Suprapubic skin (tissue), 4 donors: ENCODE measurements around the gene CALD1. TPM values are rescaled to one million over a fixed set of nuclear protein-coding genes. Genes with fewer than 3 reads are reported as not detected.

ENCODE experiments used
- DNase-seq, 2 donors: peaks; one replicate each; pipeline ENCODE4 v3.0.0-alpha.2; 2019; ENCODE audit warnings: low spot score in 2 of 2
- H3K27ac ChIP-seq: fragments of 200-600 bp; sonication (generic); one replicate; pipeline ENCODE4 v1.5.1; 2019
- H3K27me3 ChIP-seq: fragments of 200-600 bp; sonication (generic); one replicate; pipeline ENCODE4 v1.5.1; 2019
- H3K36me3 ChIP-seq: fragments of 200-600 bp; sonication (generic); one replicate; pipeline ENCODE4 v1.5.1; 2019
- H3K4me1 ChIP-seq: fragments of 200-600 bp; sonication (generic); one replicate; pipeline ENCODE4 v1.5.1; 2019
- H3K4me3 ChIP-seq: fragments of 200-600 bp; sonication (generic); one replicate; pipeline ENCODE4 v1.5.1; 2019; ENCODE audit warnings: mild to moderate bottlenecking
- H3K9me3 ChIP-seq: fragments of 200-600 bp; sonication (generic); one replicate; pipeline ENCODE4 v1.5.1; 2019
- EP300 ChIP-seq: sonication (generic); formaldehyde crosslinking; IDR thresholded peaks from one replicate; pipeline ENCODE4 v1.6.1; 2017; ENCODE audit warnings: antibody characterized with exemption
- POLR2A ChIP-seq, 2 donors: fragments of 450-650 bp; IDR thresholded peaks; one replicate each; pipeline ENCODE4 v1.6.1; 2017; ENCODE audit warnings: antibody characterized with exemption in 2 of 2, mild to moderate bottlenecking in 2 of 2, moderate library complexity in 2 of 2
- POLR2AphosphoS5 ChIP-seq, 3 donors: sonication (generic); formaldehyde crosslinking; IDR thresholded peaks; one replicate each; pipeline ENCODE4 v1.6.1; 2017; ENCODE audit warnings: antibody characterized with exemption in 3 of 3
- WGBS: methylation state at CpG from one replicate; pipeline ENCODE4 v1.1.5; 2018; 5-methylcytosine and 5-hydroxymethylcytosine counted together
- total RNA-seq, 4 donors: library from RNA; depleted of rRNA; stranded (reverse); fragments of >200 nt; gene quantifications; one replicate each; pipeline ENCODE4 v1.1.0, GENCODE V29; 2016
- TF ChIP-seq, protein P1 (sequence below), 2 donors: fragments of 200-600 bp in 1 of 2; fragments of 450-650 bp in 1 of 2; sonication (generic) in 1 of 2; IDR thresholded peaks; one replicate each; pipeline ENCODE4 v1.5.1; 2016 to 2019; ENCODE audit warnings: antibody characterized with exemption in 2 of 2, mild to moderate bottlenecking in 1 of 2, moderate library complexity in 1 of 2

Gene CALD1
- total RNA-seq, 4 donors from 2014 or later = 53.6 to 116 (median 83.2) TPM

DNA sequence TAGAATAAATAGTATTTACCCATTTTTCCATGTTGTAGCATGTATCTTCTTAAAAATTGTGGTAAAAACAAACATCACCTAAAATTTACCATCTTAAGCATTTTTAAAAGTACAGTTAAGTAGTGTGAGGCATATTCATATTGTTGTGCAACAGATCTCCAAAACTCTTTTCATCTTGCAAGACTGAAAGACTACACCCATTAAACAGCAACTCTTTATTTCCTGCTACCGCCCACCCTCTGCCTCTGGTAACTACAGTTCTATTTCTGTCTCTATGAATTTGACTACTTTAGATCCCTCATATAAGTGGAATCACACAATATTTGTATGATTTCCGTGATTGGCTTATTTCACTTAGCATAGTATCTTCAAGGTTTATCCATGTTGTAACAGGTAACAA lies 166.8 kb downstream of the CALD1 start:
- Histone ChIP-seq H3K9me3 (no peaks in the 10 kb centered on the region), H3K27me3 (no peaks in the 10 kb centered on the region), H3K4me1 (peaks cover 7% of the 10 kb centered on the region), H3K36me3 (peaks cover 32% of the 10 kb centered on the region), H3K27ac (no peak overlapping the region), H3K4me3 (no peak overlapping the region)
- 70% methylated on average over 2 of the region's 2 CpGs for WGBS
- DNase-seq = no peak
- TF ChIP-seq EP300 (no peak), POLR2A (IDR thresholded peaks at IDR 0.05) (no peak), POLR2AphosphoS5 (IDR thresholded peaks at IDR 0.05) (no peak)
- TF ChIP-seq, protein P1, sequence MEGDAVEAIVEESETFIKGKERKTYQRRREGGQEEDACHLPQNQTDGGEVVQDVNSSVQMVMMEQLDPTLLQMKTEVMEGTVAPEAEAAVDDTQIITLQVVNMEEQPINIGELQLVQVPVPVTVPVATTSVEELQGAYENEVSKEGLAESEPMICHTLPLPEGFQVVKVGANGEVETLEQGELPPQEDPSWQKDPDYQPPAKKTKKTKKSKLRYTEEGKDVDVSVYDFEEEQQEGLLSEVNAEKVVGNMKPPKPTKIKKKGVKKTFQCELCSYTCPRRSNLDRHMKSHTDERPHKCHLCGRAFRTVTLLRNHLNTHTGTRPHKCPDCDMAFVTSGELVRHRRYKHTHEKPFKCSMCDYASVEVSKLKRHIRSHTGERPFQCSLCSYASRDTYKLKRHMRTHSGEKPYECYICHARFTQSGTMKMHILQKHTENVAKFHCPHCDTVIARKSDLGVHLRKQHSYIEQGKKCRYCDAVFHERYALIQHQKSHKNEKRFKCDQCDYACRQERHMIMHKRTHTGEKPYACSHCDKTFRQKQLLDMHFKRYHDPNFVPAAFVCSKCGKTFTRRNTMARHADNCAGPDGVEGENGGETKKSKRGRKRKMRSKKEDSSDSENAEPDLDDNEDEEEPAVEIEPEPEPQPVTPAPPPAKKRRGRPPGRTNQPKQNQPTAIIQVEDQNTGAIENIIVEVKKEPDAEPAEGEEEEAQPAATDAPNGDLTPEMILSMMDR (IDR thresholded peaks at IDR 0.05) = no peak

DNA sequence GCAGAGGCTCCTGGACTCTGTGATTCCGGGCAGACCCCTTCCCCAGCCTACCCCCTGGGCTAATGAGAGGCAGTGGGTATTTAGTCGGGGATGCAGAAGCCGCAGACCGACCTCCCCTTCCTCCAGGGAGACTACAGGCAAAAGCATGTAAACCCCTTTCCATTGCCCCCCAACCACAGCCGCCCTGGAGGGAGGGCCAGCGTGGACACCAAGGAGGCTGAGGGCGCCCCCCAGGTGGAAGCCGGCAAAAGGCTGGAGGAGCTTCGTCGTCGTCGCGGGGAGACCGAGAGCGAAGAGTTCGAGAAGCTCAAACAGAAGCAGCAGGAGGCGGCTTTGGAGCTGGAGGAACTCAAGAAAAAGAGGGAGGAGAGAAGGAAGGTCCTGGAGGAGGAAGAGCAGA lies 167.9 kb downstream of the CALD1 start:
- H3K9me3 ChIP-seq = no peaks in the 10 kb centered on the region
- no peak overlapping the region for H3K4me3 ChIP-seq
- H3K36me3 ChIP-seq = peaks cover 43% of the 10 kb centered on the region
- no peak overlapping the region for H3K27ac ChIP-seq
- peaks cover 7% of the 10 kb centered on the region for H3K4me1 ChIP-seq
- H3K27me3 ChIP-seq = no peaks in the 10 kb centered on the region
- DNase-seq = no peak
- WGBS = 94% methylated on average over 17 of the region's 17 CpGs
- TF ChIP-seq, protein P1 (IDR thresholded peaks at IDR 0.05) = no peak
- TF ChIP-seq POLR2AphosphoS5 (IDR thresholded peaks at IDR 0.05) = no peak

DNA sequence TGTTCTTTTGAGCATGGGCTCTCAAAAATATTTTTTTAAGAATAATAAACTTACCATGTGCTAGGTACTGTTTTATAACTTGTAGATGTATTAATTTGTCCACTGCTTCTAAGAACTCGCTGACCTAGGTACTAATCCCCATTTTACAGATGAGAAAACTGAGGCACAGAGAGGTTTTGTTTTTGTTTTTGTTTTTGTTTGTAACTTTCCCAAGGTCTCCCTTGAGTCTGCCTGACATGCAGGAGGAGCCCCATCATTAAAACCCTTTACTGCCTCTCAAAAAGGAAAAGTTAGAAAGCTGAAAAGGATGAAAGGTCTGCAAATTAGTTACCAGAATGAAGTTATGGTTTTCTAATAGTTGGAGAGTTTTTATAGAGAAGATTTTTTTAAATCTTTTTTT lies 168.4 kb downstream of the CALD1 start:
- 97% methylated on average over 1 of the region's 1 CpG for WGBS
- DNase-seq = no peak
- no peak overlapping the region for H3K27ac ChIP-seq

DNA sequence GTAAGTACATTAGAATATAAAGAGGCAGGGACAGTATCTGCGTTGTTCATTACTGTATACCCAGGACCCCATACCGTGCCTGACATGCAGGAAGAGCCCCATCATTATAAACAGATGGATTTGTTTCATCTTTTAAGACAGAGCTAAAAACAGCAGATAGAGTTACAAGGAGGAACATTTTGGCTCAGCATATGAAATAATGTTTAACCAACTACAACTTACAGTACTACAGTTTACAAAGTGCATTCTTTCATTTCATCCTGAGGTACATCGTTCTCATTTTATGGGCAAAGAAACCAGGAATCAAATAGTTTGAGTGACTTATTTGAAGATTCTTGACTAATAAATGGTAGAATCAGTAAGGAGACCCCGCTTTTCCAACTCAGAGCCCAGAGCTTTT lies 168.8 kb downstream of the CALD1 start:
- no peak for TF ChIP-seq EP300
- TF ChIP-seq POLR2AphosphoS5 (IDR thresholded peaks at IDR 0.05) = no peak
- TF ChIP-seq POLR2A (IDR thresholded peaks at IDR 0.05) = no peak
- TF ChIP-seq, protein P1 (IDR thresholded peaks at IDR 0.05) = no peak
- H3K4me3 ChIP-seq = no peak overlapping the region
- 78% methylated on average over 4 of the region's 4 CpGs for WGBS
- no peaks in the 10 kb centered on the region for H3K9me3 ChIP-seq
- DNase-seq = no peak
- H3K4me1 ChIP-seq = peaks cover 7% of the 10 kb centered on the region
- H3K27me3 ChIP-seq = no peaks in the 10 kb centered on the region
- H3K36me3 ChIP-seq = peaks cover 49% of the 10 kb centered on the region
- no peak overlapping the region for H3K27ac ChIP-seq

More for the DNA sequence above, 168.4 kb downstream of the CALD1 start:
- Histone ChIP-seq H3K27me3 (no peaks in the 10 kb centered on the region), H3K36me3 (peaks cover 45% of the 10 kb centered on the region), H3K4me3 (no peak overlapping the region), H3K9me3 (no peaks in the 10 kb centered on the region), H3K4me1 (peaks cover 7% of the 10 kb centered on the region)
- TF ChIP-seq EP300 (no peak), POLR2AphosphoS5 (IDR thresholded peaks at IDR 0.05) (no peak), POLR2A (IDR thresholded peaks at IDR 0.05) (no peak)
- TF ChIP-seq, protein P1 (IDR thresholded peaks at IDR 0.05) = no peak

DNA sequence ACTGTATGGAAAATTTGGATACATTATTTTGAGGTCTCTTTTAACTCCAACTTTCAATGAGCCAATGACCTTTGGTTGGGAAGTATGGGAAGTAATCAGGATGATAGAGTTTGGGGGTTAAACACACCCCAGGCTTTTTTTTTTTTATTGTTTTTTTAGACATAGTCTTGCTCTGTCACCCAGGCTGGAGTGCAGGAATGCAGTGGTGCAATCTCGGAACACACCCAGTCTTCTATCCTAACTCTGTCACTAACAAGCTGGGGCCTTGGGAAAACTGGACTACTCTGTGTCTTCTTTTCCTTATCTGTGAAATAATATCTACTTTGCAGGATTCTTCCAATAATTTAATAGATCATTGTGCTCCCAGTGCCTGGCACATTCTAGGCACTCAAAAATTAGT lies 169.3 kb downstream of the CALD1 start:
- 55% methylated on average over 1 of the region's 1 CpG for whole genome bisulfite sequencing
- no peaks in the 10 kb centered on the region for H3K9me3 ChIP-seq
- H3K27ac ChIP-seq = peak overlapping the region; percentile 39
- no peaks in the 10 kb centered on the region for H3K27me3 ChIP-seq
- no peak overlapping the region for H3K4me3 ChIP-seq
- H3K36me3 ChIP-seq = peaks cover 49% of the 10 kb centered on the region
- no peak for DNase-seq
- peaks cover 7% of the 10 kb centered on the region for H3K4me1 ChIP-seq
- no peak for TF ChIP-seq EP300
- no peak for TF ChIP-seq POLR2AphosphoS5 (IDR thresholded peaks at IDR 0.05)
- TF ChIP-seq, protein P1 (IDR thresholded peaks at IDR 0.05) = no peak
- TF ChIP-seq POLR2A (IDR thresholded peaks at IDR 0.05) = no peak
